ENCODE results near the gene HNRNPA1. TPM values are rescaled to one million over a fixed set of nuclear protein-coding genes. Genes with fewer than 3 reads are reported as not detected.

HNRNPA1 gene
- total RNA-seq, 1 experiment from 2014 or later = 1,426 TPM

DNA sequence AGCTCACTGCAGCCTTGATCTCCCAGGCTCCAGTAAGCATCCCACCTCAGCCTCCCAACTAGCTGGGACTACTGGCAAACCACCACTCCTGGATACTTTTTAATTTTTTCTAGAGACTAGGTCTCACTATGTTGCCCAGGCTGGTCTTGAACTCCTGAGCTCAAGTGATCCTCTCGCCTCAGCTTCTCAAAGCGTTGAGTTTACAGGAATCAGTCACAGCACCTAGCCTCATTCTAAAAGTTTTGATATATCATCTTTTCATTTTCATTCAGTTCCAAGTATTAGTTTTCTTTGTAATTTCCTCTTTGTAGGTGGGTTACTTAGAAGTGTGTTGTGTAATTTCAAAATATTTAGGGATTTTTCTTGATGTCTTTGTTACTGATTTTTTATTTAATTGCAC lies 10.2 kb upstream of the HNRNPA1 start:
- Mint-ChIP-seq H3K36me3 (ENCODE audit: insufficient read depth, unreplicated experiment) (peaks cover 5% of the 10 kb centered on the region), H3K4me3 (ENCODE audit: unreplicated experiment) (no peak overlapping the region), H3K27ac (ENCODE audit: unreplicated experiment) (no peak overlapping the region), H3K4me1 (ENCODE audit: low read depth, unreplicated experiment) (no peaks in the 10 kb centered on the region), H3K27me3 (ENCODE audit: insufficient read depth, unreplicated experiment) (no peaks in the 10 kb centered on the region), H3K9me3 (ENCODE audit: unreplicated experiment) (no peaks in the 10 kb centered on the region)
- H3K36me3 ChIP-seq (ENCODE audit: control insufficient read depth, insufficient read depth, low read length) = no peaks in the 10 kb centered on the region
- no peaks in the 10 kb centered on the region for H3K27me3 ChIP-seq (replicated peaks; ENCODE audit: control insufficient read depth, insufficient read depth, low read length)
- TF ChIP-seq, protein P1, sequence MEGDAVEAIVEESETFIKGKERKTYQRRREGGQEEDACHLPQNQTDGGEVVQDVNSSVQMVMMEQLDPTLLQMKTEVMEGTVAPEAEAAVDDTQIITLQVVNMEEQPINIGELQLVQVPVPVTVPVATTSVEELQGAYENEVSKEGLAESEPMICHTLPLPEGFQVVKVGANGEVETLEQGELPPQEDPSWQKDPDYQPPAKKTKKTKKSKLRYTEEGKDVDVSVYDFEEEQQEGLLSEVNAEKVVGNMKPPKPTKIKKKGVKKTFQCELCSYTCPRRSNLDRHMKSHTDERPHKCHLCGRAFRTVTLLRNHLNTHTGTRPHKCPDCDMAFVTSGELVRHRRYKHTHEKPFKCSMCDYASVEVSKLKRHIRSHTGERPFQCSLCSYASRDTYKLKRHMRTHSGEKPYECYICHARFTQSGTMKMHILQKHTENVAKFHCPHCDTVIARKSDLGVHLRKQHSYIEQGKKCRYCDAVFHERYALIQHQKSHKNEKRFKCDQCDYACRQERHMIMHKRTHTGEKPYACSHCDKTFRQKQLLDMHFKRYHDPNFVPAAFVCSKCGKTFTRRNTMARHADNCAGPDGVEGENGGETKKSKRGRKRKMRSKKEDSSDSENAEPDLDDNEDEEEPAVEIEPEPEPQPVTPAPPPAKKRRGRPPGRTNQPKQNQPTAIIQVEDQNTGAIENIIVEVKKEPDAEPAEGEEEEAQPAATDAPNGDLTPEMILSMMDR (IDR thresholded peaks at IDR 0.05; ENCODE audit: insufficient read depth in 1 of 2, low read depth in 1 of 2, low read length in 1 of 2, severe bottlenecking in 1 of 2, unreplicated experiment in 1 of 2) = no peak
- intact Hi-C loops (cut with micrococcal nuclease; ENCODE audit: unreplicated experiment) = no loop called here
- no peak overlapping the region for H3K4me3 ChIP-seq (ENCODE audit: low read depth, low read length)
- ChIA-PET POLR2A (no interaction called here), CTCF (interaction anchor here (0.8 kb wide), 1 partner anchor 55 kb away, joined by 8 read pairs; the partner anchor contains the start of gene COPZ1)
- H3K4me1 ChIP-seq = no peaks in the 10 kb centered on the region
- no peak for DNase-seq
- H3K9me3 ChIP-seq = no peaks in the 10 kb centered on the region
- no TSS peak for BruUV-seq (replicated peaks)

DNA sequence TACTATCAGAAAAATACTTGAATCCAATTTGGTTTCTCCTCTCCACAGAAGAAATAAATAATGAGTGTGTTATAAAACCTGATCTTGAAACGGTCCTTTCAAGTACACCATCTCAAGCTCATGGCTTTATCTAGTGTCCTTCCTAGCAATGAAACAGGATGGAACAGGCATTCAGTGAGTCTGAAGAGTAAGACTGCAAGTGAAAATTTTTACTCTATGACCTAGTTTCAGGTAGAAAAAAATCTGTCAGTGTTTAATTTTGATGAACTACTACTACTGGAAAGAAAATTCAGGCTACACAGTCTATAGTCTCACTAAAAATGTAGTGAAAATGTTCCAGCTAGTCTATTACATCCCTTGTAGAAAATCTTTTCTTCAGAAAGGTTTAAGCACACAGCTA lies 8.3 kb upstream of the HNRNPA1 start:
- Mint-ChIP-seq H3K9me3 (ENCODE audit: unreplicated experiment) (no peaks in the 10 kb centered on the region), H3K27me3 (ENCODE audit: insufficient read depth, unreplicated experiment) (no peaks in the 10 kb centered on the region), H3K4me1 (ENCODE audit: low read depth, unreplicated experiment) (no peaks in the 10 kb centered on the region), H3K27ac (ENCODE audit: unreplicated experiment) (no peak overlapping the region), H3K36me3 (ENCODE audit: insufficient read depth, unreplicated experiment) (peaks cover 13% of the 10 kb centered on the region), H3K4me3 (ENCODE audit: unreplicated experiment) (no peak overlapping the region)
- TF ChIP-seq, protein P1 (IDR thresholded peaks at IDR 0.05; ENCODE audit: insufficient read depth in 1 of 2, low read depth in 1 of 2, low read length in 1 of 2, severe bottlenecking in 1 of 2, unreplicated experiment in 1 of 2) = no peak
- BruUV-seq (replicated peaks) = no TSS peak
- DNase-seq = no peak
- no peaks in the 10 kb centered on the region for H3K36me3 ChIP-seq (ENCODE audit: control insufficient read depth, insufficient read depth, low read length)
- H3K9me3 ChIP-seq = no peaks in the 10 kb centered on the region
- H3K4me1 ChIP-seq = no peaks in the 10 kb centered on the region
- intact Hi-C loops (cut with micrococcal nuclease; ENCODE audit: unreplicated experiment) = no loop called here
- POLR2A ChIA-PET = no interaction called here
- H3K27me3 ChIP-seq (replicated peaks; ENCODE audit: control insufficient read depth, insufficient read depth, low read length) = no peaks in the 10 kb centered on the region
- CTCF ChIA-PET = no interaction called here
- H3K4me3 ChIP-seq (ENCODE audit: low read depth, low read length) = no peak overlapping the region

DNA sequence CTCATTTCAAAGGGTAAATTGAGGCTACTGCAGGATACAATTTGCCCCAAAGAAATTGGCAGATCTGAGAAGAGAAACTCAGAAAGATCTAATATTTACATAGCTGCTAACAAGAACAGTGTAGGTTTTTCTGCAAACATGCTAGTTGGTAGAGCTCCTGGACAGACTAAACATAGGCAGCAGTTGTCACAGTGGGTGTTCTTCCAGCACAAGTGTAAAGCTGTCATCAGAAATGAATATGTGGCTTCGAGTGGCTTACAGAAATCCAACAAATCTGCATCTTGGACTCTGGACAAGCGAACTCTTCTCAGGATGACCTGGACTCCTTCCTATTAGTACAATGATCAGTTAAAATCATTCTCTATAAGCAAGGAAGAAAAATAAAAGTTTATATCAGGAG lies 6.5 kb upstream of the HNRNPA1 start:
- Mint-ChIP-seq H3K27me3 (ENCODE audit: insufficient read depth, unreplicated experiment) (no peaks in the 10 kb centered on the region), H3K36me3 (ENCODE audit: insufficient read depth, unreplicated experiment) (peaks cover 23% of the 10 kb centered on the region), H3K4me1 (ENCODE audit: low read depth, unreplicated experiment) (no peaks in the 10 kb centered on the region), H3K9me3 (ENCODE audit: unreplicated experiment) (no peaks in the 10 kb centered on the region), H3K27ac (ENCODE audit: unreplicated experiment) (no peak overlapping the region), H3K4me3 (ENCODE audit: unreplicated experiment) (no peak overlapping the region)
- H3K36me3 ChIP-seq (ENCODE audit: control insufficient read depth, insufficient read depth, low read length) = no peaks in the 10 kb centered on the region
- no peak for DNase-seq
- ChIA-PET CTCF (interaction anchor here (1.7 kb wide), 1 partner anchor 51 kb away, joined by 6 read pairs; the partner anchor contains the start of gene COPZ1), POLR2A (no interaction called here)
- H3K27me3 ChIP-seq (replicated peaks; ENCODE audit: control insufficient read depth, insufficient read depth, low read length) = no peaks in the 10 kb centered on the region
- no peaks in the 10 kb centered on the region for H3K9me3 ChIP-seq
- peaks cover 9% of the 10 kb centered on the region for H3K4me1 ChIP-seq
- intact Hi-C loops (cut with micrococcal nuclease; ENCODE audit: unreplicated experiment) = no loop called here
- no TSS peak for BruUV-seq (replicated peaks)
- TF ChIP-seq, protein P1 (IDR thresholded peaks at IDR 0.05; ENCODE audit: insufficient read depth in 1 of 2, low read depth in 1 of 2, low read length in 1 of 2, severe bottlenecking in 1 of 2, unreplicated experiment in 1 of 2) = no peak
- no peak overlapping the region for H3K4me3 ChIP-seq (ENCODE audit: low read depth, low read length)
